ENCODE data around the gene ANKRD16.
A peak's percentile ranks its signal among the peaks of the same experiment; 100 is the strongest.

Gene ANKRD16

GRCh38 chr10:5895804-5896203 is 6.1 kb upstream of the ANKRD16 start:
- TF ChIP-seq Cebpa-rat (IDR thresholded peaks at IDR 0.05), result no peak
- Histone ChIP-seq H3K4me2 (peak overlapping the region; percentile 8; the same call in 1 of the 2 replicates), H3K4me1 (peaks cover 23% of the 10 kb centered on the region), H3K36me3 (peaks cover 72% of the 10 kb centered on the region), H3K27ac (no peak overlapping the region), H3K27me3 (no peaks in the 10 kb centered on the region), H3K9me3 (peaks cover 12% of the 10 kb centered on the region), H3K9ac (no peak overlapping the region), H3K4me3 (no peak overlapping the region), H4K20me1 (peaks cover 64% of the 10 kb centered on the region)

- Histone ChIP-seq H3K9ac (no peak overlapping the region), H3K9me3 (peaks cover 12% of the 10 kb centered on the region), H3K4me1 (peaks cover 26% of the 10 kb centered on the region), H3K4me3 (no peak overlapping the region), H3K27me3 (no peaks in the 10 kb centered on the region), H3K36me3 (peaks cover 70% of the 10 kb centered on the region), H3K4me2 (peak overlapping the region; percentile 8; the same call in 1 of the 2 replicates), H4K20me1 (peaks cover 68% of the 10 kb centered on the region), H3K27ac (no peak overlapping the region)
- no peak for TF ChIP-seq Cebpa-rat (IDR thresholded peaks at IDR 0.05)
Measured at GRCh38 chr10:5895365-5895764, 5.7 kb upstream of the ANKRD16 start.

- no peak overlapping the region for H3K9ac ChIP-seq
- H3K4me1 ChIP-seq, result peaks cover 26% of the 10 kb centered on the region
- no peak overlapping the region for H3K4me2 ChIP-seq
- peaks cover 65% of the 10 kb centered on the region for H3K36me3 ChIP-seq
- peaks cover 12% of the 10 kb centered on the region for H3K9me3 ChIP-seq
- no peaks in the 10 kb centered on the region for H3K27me3 ChIP-seq
- H3K27ac ChIP-seq, result no peak overlapping the region
- no peak overlapping the region for H3K4me3 ChIP-seq
- no peak for TF ChIP-seq Cebpa-rat (IDR thresholded peaks at IDR 0.05)
- peaks cover 64% of the 10 kb centered on the region for H4K20me1 ChIP-seq
Measured at GRCh38 chr10:5894873-5895272, 5.2 kb upstream of the ANKRD16 start.

GRCh38 chr10:5894403-5894802 is 4.7 kb upstream of the ANKRD16 start:
- peaks cover 64% of the 10 kb centered on the region for H3K36me3 ChIP-seq
- no peak overlapping the region for H3K4me2 ChIP-seq
- no peaks in the 10 kb centered on the region for H3K27me3 ChIP-seq
- H3K4me1 ChIP-seq, result peaks cover 26% of the 10 kb centered on the region
- peaks cover 12% of the 10 kb centered on the region for H3K9me3 ChIP-seq
- H3K4me3 ChIP-seq, result no peak overlapping the region
- no peak for TF ChIP-seq Cebpa-rat (IDR thresholded peaks at IDR 0.05)
- no peak overlapping the region for H3K27ac ChIP-seq
- no peak overlapping the region for H3K9ac ChIP-seq
- H4K20me1 ChIP-seq, result peaks cover 59% of the 10 kb centered on the region

GRCh38 chr10:5893321-5893720 is 3.6 kb upstream of the ANKRD16 start:
- Histone ChIP-seq H3K4me2 (no peak overlapping the region), H3K36me3 (peaks cover 56% of the 10 kb centered on the region), H3K9ac (no peak overlapping the region), H3K27ac (no peak overlapping the region), H3K4me3 (no peak overlapping the region), H3K4me1 (peaks cover 31% of the 10 kb centered on the region), H3K27me3 (no peaks in the 10 kb centered on the region), H3K9me3 (peaks cover 12% of the 10 kb centered on the region), H4K20me1 (peaks cover 61% of the 10 kb centered on the region)
- no peak for TF ChIP-seq Cebpa-rat (IDR thresholded peaks at IDR 0.05)

- no peak overlapping the region for H3K9ac ChIP-seq
- H3K4me3 ChIP-seq, result no peak overlapping the region
- peaks cover 46% of the 10 kb centered on the region for H3K36me3 ChIP-seq
- peaks cover 43% of the 10 kb centered on the region for H3K4me1 ChIP-seq
- no peak overlapping the region for H3K27ac ChIP-seq
- no peaks in the 10 kb centered on the region for H3K27me3 ChIP-seq
- H4K20me1 ChIP-seq, result peaks cover 68% of the 10 kb centered on the region
- no peaks in the 10 kb centered on the region for H3K9me3 ChIP-seq
- TF ChIP-seq Cebpa-rat (IDR thresholded peaks at IDR 0.05), result no peak
- H3K4me2 ChIP-seq, result peak overlapping the region; percentile 98
Measured at GRCh38 chr10:5892007-5892406, 2.3 kb upstream of the ANKRD16 start.

GRCh38 chr10:5891009-5891408 is 1.3 kb upstream of the ANKRD16 start:
- Histone ChIP-seq H3K27ac (peak overlapping the region; percentile 82), H3K4me3 (peak overlapping the region; percentile 97), H3K27me3 (no peaks in the 10 kb centered on the region), H3K4me1 (peaks cover 44% of the 10 kb centered on the region), H3K4me2 (peak overlapping the region; percentile 98), H3K9ac (peak overlapping the region; percentile 93), H4K20me1 (peaks cover 68% of the 10 kb centered on the region), H3K36me3 (peaks cover 43% of the 10 kb centered on the region), H3K9me3 (no peaks in the 10 kb centered on the region)
- TF ChIP-seq Cebpa-rat (IDR thresholded peaks at IDR 0.05), result no peak

- peaks cover 64% of the 10 kb centered on the region for H4K20me1 ChIP-seq
- H3K4me2 ChIP-seq, result peak overlapping the region; percentile 98
- peak overlapping the region; percentile 93 for H3K9ac ChIP-seq
- no peaks in the 10 kb centered on the region for H3K27me3 ChIP-seq
- no peaks in the 10 kb centered on the region for H3K9me3 ChIP-seq
- peak overlapping the region; percentile 82 for H3K27ac ChIP-seq
- H3K4me1 ChIP-seq, result peaks cover 38% of the 10 kb centered on the region
- TF ChIP-seq Cebpa-rat (IDR thresholded peaks at IDR 0.05), result no peak
- H3K36me3 ChIP-seq, result peaks cover 43% of the 10 kb centered on the region
- peak overlapping the region; percentile 97 for H3K4me3 ChIP-seq
Measured at GRCh38 chr10:5890452-5890915, 791 bp upstream of the ANKRD16 start.

GRCh38 chr10:5888843-5889623 is 660 bp downstream of the ANKRD16 start:
- H3K36me3 ChIP-seq, result peaks cover 43% of the 10 kb centered on the region
- peak overlapping the region; percentile 97 for H3K4me3 ChIP-seq
- peaks cover 37% of the 10 kb centered on the region for H3K4me1 ChIP-seq
- no peaks in the 10 kb centered on the region for H3K9me3 ChIP-seq
- no peaks in the 10 kb centered on the region for H3K27me3 ChIP-seq
- peak overlapping the region; percentile 93 for H3K9ac ChIP-seq
- peak overlapping the region; percentile 93 for H3K4me2 ChIP-seq
- H3K27ac ChIP-seq, result peak overlapping the region; percentile 93
- H4K20me1 ChIP-seq, result peaks cover 50% of the 10 kb centered on the region
- no peak for TF ChIP-seq Cebpa-rat (IDR thresholded peaks at IDR 0.05)

- TF ChIP-seq Cebpa-rat (IDR thresholded peaks at IDR 0.05), result no peak
- Histone ChIP-seq H4K20me1 (peaks cover 44% of the 10 kb centered on the region), H3K4me3 (peak overlapping the region; percentile 97), H3K9ac (peak overlapping the region; percentile 93), H3K36me3 (peaks cover 43% of the 10 kb centered on the region), H3K4me1 (peaks cover 37% of the 10 kb centered on the region), H3K27ac (peak overlapping the region; percentile 93), H3K27me3 (no peaks in the 10 kb centered on the region), H3K9me3 (no peaks in the 10 kb centered on the region), H3K4me2 (peak overlapping the region; percentile 93)
Measured at GRCh38 chr10:5888351-5888750, 1.3 kb downstream of the ANKRD16 start.
